SK-N-SH (cell line): ENCODE results near the gene TMEM132E. TPM values are rescaled to one million over a fixed set of nuclear protein-coding genes. Genes with fewer than 3 reads are reported as not detected.

Source experiments
- CTCF ChIA-PET: fragments of 300-600, 350-600 bp; formaldehyde crosslinking; extraction: SDS; loops from one replicate; lab custom pipeline; 2021; lab: Yijun Ruan, JAX
- POLR2A ChIA-PET: fragments of 350-600 bp; sonication (Branson Sonifier 250); formaldehyde crosslinking; extraction: SDS; loops from one replicate; lab custom pipeline; 2020; ENCODE audit warnings: antibody characterized with exemption, inconsistent platforms; lab: Yijun Ruan, JAX
- DNase-seq: peaks from one replicate; pipeline ENCODE4 v3.0.0; 2012
- H2AFZ ChIP-seq: fragments of 200-600 bp; sonication (generic); 2 replicates; pipeline ENCODE4 v1.8.1; 2016; ENCODE audit warnings: antibody characterized with exemption, mild to moderate bottlenecking, low read depth
- H3F3A ChIP-seq: fragments of 200-600 bp; sonication (generic); replicated peaks from 2 replicates; pipeline ENCODE3; 2016; ENCODE audit warnings: antibody characterized with exemption, mild to moderate bottlenecking; ENCODE audit not compliant: insufficient read depth
- H3K27ac ChIP-seq, 2 experiments: fragments of 200-500 bp in 1 of 2; fragments of 200-600 bp in 1 of 2; sonication (Bioruptor generic) in 1 of 2; sonication (generic), shearing (Covaris generic) in 1 of 2; 2 replicates each; pipeline versions ENCODE4 v1.5.1 to v1.6.1; 2014 to 2016; ENCODE audit warnings: low read depth in 2 of 2, inconsistent platforms in 1 of 2, low read length in 1 of 2, mild to moderate bottlenecking in 1 of 2, mixed read lengths in 1 of 2
- H3K27me3 ChIP-seq: fragments of 200-600 bp; sonication (generic), shearing (Covaris generic); 2 replicates; pipeline ENCODE4 v1.6.1; 2016; ENCODE audit warnings: mixed run types; ENCODE audit not compliant: insufficient read depth
- H3K36me3 ChIP-seq, 2 experiments: fragments of 200-500 bp in 1 of 2; fragments of 200-600 bp in 1 of 2; sonication (Bioruptor generic) in 1 of 2; sonication (generic) in 1 of 2; replicated peaks in 1 of 2; 2 replicates each; pipeline versions ENCODE3 to v1.5.1; 2014 to 2016; ENCODE audit warnings: low read length in 1 of 2, mild to moderate bottlenecking in 1 of 2; ENCODE audit not compliant: insufficient read depth in 2 of 2, control insufficient read depth in 1 of 2
- H3K4me1 ChIP-seq, 2 experiments: fragments of 200-500 bp in 1 of 2; fragments of 200-600 bp in 1 of 2; sonication (Bioruptor generic) in 1 of 2; sonication (generic), shearing (Covaris generic) in 1 of 2; 2 replicates each; pipeline versions ENCODE4 v1.5.1 to v1.6.1; 2014 to 2016; ENCODE audit warnings: low read depth in 1 of 2, low read length in 1 of 2, mixed run types in 1 of 2; ENCODE audit not compliant: insufficient read depth in 2 of 2, control insufficient read depth in 1 of 2
- H3K4me2 ChIP-seq: fragments of 200-600 bp; sonication (generic), shearing (Covaris generic); 2 replicates; pipeline ENCODE4 v1.6.1; 2017; ENCODE audit warnings: mixed run types
- H3K4me3 ChIP-seq, 2 experiments: fragments of 200-500 bp in 1 of 2; fragments of 200-600 bp in 1 of 2; sonication (Bioruptor generic) in 1 of 2; sonication (generic), shearing (Covaris generic) in 1 of 2; 2 replicates each; pipeline versions ENCODE4 v1.5.1 to v1.8.1; 2014 to 2016; ENCODE audit warnings: low read depth in 2 of 2, inconsistent platforms in 1 of 2, low read length in 1 of 2, mild to moderate bottlenecking in 1 of 2, mixed read lengths in 1 of 2, moderate library complexity in 1 of 2
- H3K79me2 ChIP-seq: fragments of 200-600 bp; sonication (generic); 2 replicates; pipeline ENCODE4 v1.8.1; 2017; ENCODE audit warnings: mild to moderate bottlenecking; ENCODE audit not compliant: insufficient read depth
- H3K9ac ChIP-seq: fragments of 200-600 bp; sonication (generic); 2 replicates; pipeline ENCODE4 v1.6.1; 2017; ENCODE audit warnings: mixed run types
- H3K9me2 ChIP-seq: fragments of 200-600 bp; sonication (generic); 2 replicates; pipeline ENCODE4 v1.6.1; 2017; ENCODE audit warnings: mixed run types
- H3K9me3 ChIP-seq: fragments of 200-600 bp; sonication (generic); 2 replicates; pipeline ENCODE4 v1.6.1; 2017; ENCODE audit warnings: mixed run types, mild to moderate bottlenecking, moderate library complexity
- H4K20me1 ChIP-seq: fragments of 200-600 bp; sonication (generic); 2 replicates; pipeline ENCODE4 v1.6.1; 2017; ENCODE audit warnings: mild to moderate bottlenecking, mixed run types; ENCODE audit not compliant: insufficient read depth
- CHD2 ChIP-seq: fragments of 150-350 bp; IDR thresholded peaks from 2 replicates; pipeline ENCODE4 v1.6.1; 2018; ENCODE audit warnings: low read length; ENCODE audit not compliant: partially characterized antibody
- CTCF ChIP-seq: fragments of 200-600 bp; sonication (generic); IDR thresholded peaks from 2 replicates; pipeline ENCODE4 v1.6.1; 2017; ENCODE audit warnings: antibody characterized with exemption, mild to moderate bottlenecking, moderate library complexity
- FOXJ3 ChIP-seq: sonication (generic); formaldehyde crosslinking; IDR thresholded peaks from 2 replicates; pipeline ENCODE4 v1.5.1; 2020; ENCODE audit warnings: mild to moderate bottlenecking, missing genetic modification reagents
- FOXM1 ChIP-seq: IDR thresholded peaks from 2 replicates; pipeline ENCODE4 v1.4.0; 2012; ENCODE audit warnings: low read depth, mild to moderate bottlenecking
- GABPA ChIP-seq: IDR thresholded peaks from 2 replicates; pipeline ENCODE4 v1.4.0; 2012; ENCODE audit warnings: low read depth, mild to moderate bottlenecking
- IRF3 ChIP-seq: fragments of 150-350 bp; IDR thresholded peaks from 2 replicates; pipeline ENCODE4 v1.6.1; 2016; ENCODE audit warnings: mild to moderate bottlenecking, low read depth, low read length
- JUND ChIP-seq: IDR thresholded peaks from 2 replicates; pipeline ENCODE4 v1.4.0; 2012
- MXI1 ChIP-seq: IDR thresholded peaks from 2 replicates; pipeline ENCODE4 v1.6.1; 2012; ENCODE audit warnings: mild to moderate bottlenecking, low read depth, low read length, improper control_type of control experiment
- NRF1 ChIP-seq: IDR thresholded peaks from 2 replicates; pipeline ENCODE4 v1.6.1; 2012; ENCODE audit warnings: low read depth, mild to moderate bottlenecking, low read length
- RAD21 ChIP-seq: IDR thresholded peaks from 2 replicates; pipeline ENCODE4 v1.6.1; 2012; ENCODE audit warnings: mild to moderate bottlenecking, low read length
- RFX5 ChIP-seq: IDR thresholded peaks from 2 replicates; pipeline ENCODE4 v1.6.1; 2012; ENCODE audit warnings: mild to moderate bottlenecking, improper control_type of control experiment, low read length
- RXRA ChIP-seq: IDR thresholded peaks from 2 replicates; pipeline ENCODE4 v1.4.0; 2012; ENCODE audit warnings: low read depth, mild to moderate bottlenecking, borderline replicate concordance
- SMC3 ChIP-seq: IDR thresholded peaks from 2 replicates; pipeline ENCODE4 v1.6.1; 2012; ENCODE audit warnings: low read depth, low read length, improper control_type of control experiment
- TCF12 ChIP-seq: IDR thresholded peaks from 2 replicates; pipeline ENCODE4 v1.4.0; 2012
- USF1 ChIP-seq: IDR thresholded peaks from 2 replicates; pipeline ENCODE4 v1.4.0; 2012; ENCODE audit warnings: low read depth, borderline replicate concordance
- YY1 ChIP-seq: IDR thresholded peaks from 2 replicates; pipeline ENCODE4 v1.4.0; 2012; ENCODE audit warnings: low read depth, mild to moderate bottlenecking
- ZBTB33 ChIP-seq: IDR thresholded peaks from 2 replicates; pipeline ENCODE4 v1.4.0; 2012; ENCODE audit warnings: low read depth, borderline replicate concordance
- WGBS: methylation state at CpG from one replicate; pipeline ENCODE4 v1.1.6; 2017; ENCODE audit warnings: low lambda C conversion rate; 5-methylcytosine and 5-hydroxymethylcytosine counted together
- polyA plus RNA-seq, 3 experiments: library from polyadenylated mRNA; depleted of rRNA; stranded (reverse); fragments of >200 nt; gene quantifications; 2 replicates each; pipeline ENCODE4 v1.2.3, GENCODE V29; 2012

The TMEM132E gene
- polyA plus RNA-seq, 1 of the 3 experiments (the other 2 are of a cell fraction) = not detected

- no peaks in the 10 kb centered on the region for H3K36me3 ChIP-seq
- H3F3A ChIP-seq = no peaks in the 10 kb centered on the region
- peaks cover 0 to 18% of the 10 kb centered on the region in 2 experiments; a peak in 1 of 4 replicates for H3K4me1 ChIP-seq
- H3K79me2 ChIP-seq = no peaks in the 10 kb centered on the region
- no peak for TF ChIP-seq IRF3
- no peak for TF ChIP-seq RFX5
- TF ChIP-seq USF1 = no peak
- TF ChIP-seq ZBTB33 = no peak
- TF ChIP-seq TCF12 = no peak
- no peak for TF ChIP-seq FOXJ3
- TF ChIP-seq MXI1 = no peak
- TF ChIP-seq, all 33 proteins: peak for 0
- no peaks in the 10 kb centered on the region for H4K20me1 ChIP-seq
- H3K4me2 ChIP-seq = no peak overlapping the region
- H3K27me3 ChIP-seq = no peaks in the 10 kb centered on the region
- H3K9me2 ChIP-seq = no peaks in the 10 kb centered on the region
- H3K9ac ChIP-seq = no peak overlapping the region
- no peak overlapping the region for H3K4me3 ChIP-seq
- H2AFZ ChIP-seq = no peak overlapping the region
- no peaks in the 10 kb centered on the region for H3K9me3 ChIP-seq
- ChIA-PET POLR2A (no interaction called here), CTCF (interaction anchor here (1.4 to 2.0 kb wide), 2 partner anchors 17 to 23 kb away, joined by 3 to 6 read pairs; no protein-coding TSS in a partner anchor)
- 33% methylated on average over 4 of the region's 4 CpGs for WGBS
- no peak overlapping the region for H3K27ac ChIP-seq
- DNase-seq = no peak
Measured at GRCh38 chr17:34607917-34608316, 28.5 kb downstream of the TMEM132E start.

GRCh38 chr17:34609210-34609609, 29.8 kb downstream of the TMEM132E start:
- no peaks in the 10 kb centered on the region for H3K79me2 ChIP-seq
- no peak overlapping the region for H3K4me3 ChIP-seq
- WGBS = 34% methylated on average over 5 of the region's 5 CpGs
- H4K20me1 ChIP-seq = no peaks in the 10 kb centered on the region
- peaks cover 0 to 29% of the 10 kb centered on the region in 2 experiments; a peak in 1 of 4 replicates for H3K4me1 ChIP-seq
- no peak overlapping the region for H3K4me2 ChIP-seq
- ChIA-PET POLR2A (no interaction called here), CTCF (interaction anchor here (0.7 to 1.9 kb wide), 5 partner anchors 18 to 706 kb away, joined by 3 to 10 read pairs (median 3); no protein-coding TSS in a partner anchor)
- DNase-seq = no peak
- no peaks in the 10 kb centered on the region for H3K27me3 ChIP-seq
- H2AFZ ChIP-seq = no peak overlapping the region
- H3K9ac ChIP-seq = no peak overlapping the region
- H3K27ac ChIP-seq = no peak overlapping the region
- no peaks in the 10 kb centered on the region for H3K9me3 ChIP-seq
- H3F3A ChIP-seq = no peaks in the 10 kb centered on the region
- H3K9me2 ChIP-seq = no peaks in the 10 kb centered on the region
- H3K36me3 ChIP-seq = no peaks in the 10 kb centered on the region
- no peak for TF ChIP-seq IRF3
- TF ChIP-seq NRF1 = no peak
- no peak for TF ChIP-seq GABPA
- TF ChIP-seq ZBTB33 = no peak
- TF ChIP-seq SMC3 = no peak
- TF ChIP-seq JUND = no peak
- TF ChIP-seq RAD21 = no peak
- TF ChIP-seq MXI1 = no peak
- no peak for TF ChIP-seq YY1
- TF ChIP-seq CTCF = no peak
- no peak for TF ChIP-seq USF1
- no peak for TF ChIP-seq CHD2
- TF ChIP-seq FOXJ3 = no peak
- no peak for TF ChIP-seq RXRA
- no peak for TF ChIP-seq FOXM1
